HepG2 (cell line): ENCODE measurements around the gene SLC44A4. TPM values are rescaled to one million over a fixed set of nuclear protein-coding genes. Genes with fewer than 3 reads are reported as not detected.

Experiments used
- AKAP8 ChIP-seq: sonication (generic); formaldehyde crosslinking; IDR thresholded peaks from 2 replicates; pipeline ENCODE4 v1.5.1; 2020; ENCODE audit warnings: mild to moderate bottlenecking, missing genetic modification reagents
- ATM ChIP-seq: fragments of 450-650 bp; IDR thresholded peaks from 2 replicates; pipeline ENCODE4 v1.7.1; 2017; ENCODE audit warnings: mild to moderate bottlenecking, borderline replicate concordance
- ELF3 ChIP-seq: IDR thresholded peaks from 2 replicates; pipeline ENCODE4 v1.6.1; 2016; ENCODE audit warnings: missing genetic modification reagents, missing compliant biosample characterization
- GATAD1 ChIP-seq: IDR thresholded peaks from 2 replicates; pipeline ENCODE4 v1.6.1; 2016; ENCODE audit warnings: missing genetic modification reagents, missing compliant biosample characterization
- GATAD2A ChIP-seq: IDR thresholded peaks from 2 replicates; pipeline ENCODE4 v1.6.1; 2016
- HNF1B ChIP-seq: sonication (generic); formaldehyde crosslinking; IDR thresholded peaks from 2 replicates; pipeline ENCODE4 v1.5.1; 2020; ENCODE audit warnings: mild to moderate bottlenecking, moderate library complexity, missing genetic modification reagents
- KMT2A ChIP-seq: sonication (generic); formaldehyde crosslinking; IDR thresholded peaks from 2 replicates; pipeline ENCODE4 v1.4.0; 2020; ENCODE audit warnings: missing genetic modification reagents
- POLR2A ChIP-seq, 2 experiments: IDR thresholded peaks; 2 replicates each; pipeline ENCODE4 v1.6.1; 2011; ENCODE audit warnings: low read depth in 2 of 2, low read length in 2 of 2, mild to moderate bottlenecking in 1 of 2, moderate library complexity in 1 of 2; ENCODE audit not compliant: insufficient read depth in 1 of 2
- PPARG ChIP-seq: conservative IDR thresholded peaks from 2 replicates; pipeline ENCODE4 v1.6.1; 2016; ENCODE audit warnings: missing biosample characterization, missing genetic modification reagents
- SNAI1 ChIP-seq: sonication (generic); formaldehyde crosslinking; IDR thresholded peaks from 2 replicates; pipeline ENCODE4 v1.5.0; 2020; ENCODE audit warnings: mild to moderate bottlenecking, missing genetic modification reagents, borderline replicate concordance
- THAP11 ChIP-seq: IDR thresholded peaks from 2 replicates; pipeline ENCODE4 v1.6.1; 2016; ENCODE audit warnings: missing biosample characterization, missing genetic modification reagents
- YEATS4 ChIP-seq: sonication (generic); formaldehyde crosslinking; IDR thresholded peaks from 2 replicates; pipeline ENCODE4 v1.4.0; 2020; ENCODE audit warnings: missing genetic modification reagents, borderline replicate concordance
- ZNF12 ChIP-seq: sonication (generic); formaldehyde crosslinking; IDR thresholded peaks from 2 replicates; pipeline ENCODE4 v1.5.0; 2020; ENCODE audit warnings: missing genetic modification reagents
- ZNF326 ChIP-seq: sonication (generic); formaldehyde crosslinking; IDR thresholded peaks from 2 replicates; pipeline ENCODE4 v1.4.0; 2020; ENCODE audit warnings: missing genetic modification reagents, borderline replicate concordance
- ZNF720 ChIP-seq: sonication (generic); formaldehyde crosslinking; IDR thresholded peaks from 2 replicates; pipeline ENCODE4 v1.4.0; 2020; ENCODE audit warnings: missing genetic modification reagents
- ZNF746 ChIP-seq: sonication (generic); formaldehyde crosslinking; IDR thresholded peaks from 2 replicates; pipeline ENCODE4 v1.8.0; 2022; ENCODE audit warnings: mild to moderate bottlenecking, missing genetic modification reagents
- ZNF775 ChIP-seq: sonication (generic); formaldehyde crosslinking; IDR thresholded peaks from 2 replicates; pipeline ENCODE4 v1.4.0; 2020; ENCODE audit warnings: missing genetic modification reagents, mild to moderate bottlenecking, moderate library complexity, borderline replicate concordance
- polyA plus RNA-seq, 8 experiments: library from polyadenylated mRNA; depleted of rRNA in 3 of 8; stranded (reverse) in 7 of 8; unstranded in 1 of 8; fragments of >200 nt; fragmentation: Illumina TruSeq in 4 of 8; extraction: Trizol in 4 of 8; gene quantifications; 2 replicates each; pipeline versions ENCODE4 v1.2.1 to v1.2.3, GENCODE V29; 2011 to 2016; ENCODE audit warnings: low read depth in 4 of 8, missing spikeins in 1 of 8, mixed read lengths in 1 of 8; ENCODE audit not compliant: insufficient read depth in 1 of 8
- total RNA-seq, 5 experiments: library from RNA; depleted of rRNA; stranded (reverse); fragments of >200 nt; fragmentation: Illumina TruSeq; extraction: Trizol; gene quantifications; 2 replicates each; pipeline ENCODE4 v1.2.3, GENCODE V29; 2016; ENCODE audit warnings: low read depth in 1 of 5
- TF ChIP-seq, protein P1 (sequence below): sonication (generic); formaldehyde crosslinking; IDR thresholded peaks from 2 replicates; pipeline ENCODE4 v1.5.1; 2020; ENCODE audit warnings: mild to moderate bottlenecking, missing genetic modification reagents, borderline replicate concordance
- TF ChIP-seq, protein P2 (sequence below): sonication (generic); formaldehyde crosslinking; IDR thresholded peaks from 2 replicates; pipeline ENCODE4 v1.5.0; 2020; ENCODE audit warnings: missing genetic modification reagents
- TF ChIP-seq, protein P3 (sequence below): IDR thresholded peaks from 2 replicates; pipeline ENCODE4 v1.6.1; 2016; ENCODE audit warnings: low read depth, missing genetic modification reagents, missing compliant biosample characterization

The SLC44A4 gene
- total and polyA plus RNA-seq, 2 of the 13 experiments (the other 11 are each of a cell fraction or from before 2014, with no cell fraction given): 3.5 to 5.9 TPM

GRCh38 chr6:31896493-31896855 is 17.7 kb upstream of the SLC44A4 start (continued):
- no peak for TF ChIP-seq HNF1B (CRISPR knock-in tag)
- no peak for TF ChIP-seq THAP11 (CRISPR knock-in tag)
- no peak for TF ChIP-seq ATM
- no peak for TF ChIP-seq ZNF746 (CRISPR knock-in tag)
- no peak for TF ChIP-seq ZNF775 (CRISPR knock-in tag)
- TF ChIP-seq, protein P1, sequence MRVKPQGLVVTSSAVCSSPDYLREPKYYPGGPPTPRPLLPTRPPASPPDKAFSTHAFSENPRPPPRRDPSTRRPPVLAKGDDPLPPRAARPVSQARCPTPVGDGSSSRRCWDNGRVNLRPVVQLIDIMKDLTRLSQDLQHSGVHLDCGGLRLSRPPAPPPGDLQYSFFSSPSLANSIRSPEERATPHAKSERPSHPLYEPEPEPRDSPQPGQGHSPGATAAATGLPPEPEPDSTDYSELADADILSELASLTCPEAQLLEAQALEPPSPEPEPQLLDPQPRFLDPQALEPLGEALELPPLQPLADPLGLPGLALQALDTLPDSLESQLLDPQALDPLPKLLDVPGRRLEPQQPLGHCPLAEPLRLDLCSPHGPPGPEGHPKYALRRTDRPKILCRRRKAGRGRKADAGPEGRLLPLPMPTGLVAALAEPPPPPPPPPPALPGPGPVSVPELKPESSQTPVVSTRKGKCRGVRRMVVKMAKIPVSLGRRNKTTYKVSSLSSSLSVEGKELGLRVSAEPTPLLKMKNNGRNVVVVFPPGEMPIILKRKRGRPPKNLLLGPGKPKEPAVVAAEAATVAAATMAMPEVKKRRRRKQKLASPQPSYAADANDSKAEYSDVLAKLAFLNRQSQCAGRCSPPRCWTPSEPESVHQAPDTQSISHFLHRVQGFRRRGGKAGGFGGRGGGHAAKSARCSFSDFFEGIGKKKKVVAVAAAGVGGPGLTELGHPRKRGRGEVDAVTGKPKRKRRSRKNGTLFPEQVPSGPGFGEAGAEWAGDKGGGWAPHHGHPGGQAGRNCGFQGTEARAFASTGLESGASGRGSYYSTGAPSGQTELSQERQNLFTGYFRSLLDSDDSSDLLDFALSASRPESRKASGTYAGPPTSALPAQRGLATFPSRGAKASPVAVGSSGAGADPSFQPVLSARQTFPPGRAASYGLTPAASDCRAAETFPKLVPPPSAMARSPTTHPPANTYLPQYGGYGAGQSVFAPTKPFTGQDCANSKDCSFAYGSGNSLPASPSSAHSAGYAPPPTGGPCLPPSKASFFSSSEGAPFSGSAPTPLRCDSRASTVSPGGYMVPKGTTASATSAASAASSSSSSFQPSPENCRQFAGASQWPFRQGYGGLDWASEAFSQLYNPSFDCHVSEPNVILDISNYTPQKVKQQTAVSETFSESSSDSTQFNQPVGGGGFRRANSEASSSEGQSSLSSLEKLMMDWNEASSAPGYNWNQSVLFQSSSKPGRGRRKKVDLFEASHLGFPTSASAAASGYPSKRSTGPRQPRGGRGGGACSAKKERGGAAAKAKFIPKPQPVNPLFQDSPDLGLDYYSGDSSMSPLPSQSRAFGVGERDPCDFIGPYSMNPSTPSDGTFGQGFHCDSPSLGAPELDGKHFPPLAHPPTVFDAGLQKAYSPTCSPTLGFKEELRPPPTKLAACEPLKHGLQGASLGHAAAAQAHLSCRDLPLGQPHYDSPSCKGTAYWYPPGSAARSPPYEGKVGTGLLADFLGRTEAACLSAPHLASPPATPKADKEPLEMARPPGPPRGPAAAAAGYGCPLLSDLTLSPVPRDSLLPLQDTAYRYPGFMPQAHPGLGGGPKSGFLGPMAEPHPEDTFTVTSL (CRISPR knock-in tag): no peak
- TF ChIP-seq ZNF12: no peak
- TF ChIP-seq GATAD2A: no peak
- TF ChIP-seq, protein P2, sequence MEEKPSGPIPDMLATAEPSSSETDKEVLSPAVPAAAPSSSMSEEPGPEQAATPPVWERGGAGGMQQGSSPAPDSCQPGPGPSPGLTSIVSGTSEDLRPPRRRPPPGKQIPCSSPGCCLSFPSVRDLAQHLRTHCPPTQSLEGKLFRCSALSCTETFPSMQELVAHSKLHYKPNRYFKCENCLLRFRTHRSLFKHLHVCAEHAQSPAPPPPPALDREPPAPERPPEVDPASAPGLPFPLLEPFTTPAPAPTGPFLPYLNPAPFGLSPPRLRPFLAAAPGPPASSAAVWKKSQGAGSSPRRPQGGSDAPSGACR (CRISPR knock-in tag): no peak
- TF ChIP-seq YEATS4: no peak
- TF ChIP-seq ZNF326 (CRISPR knock-in tag): no peak
- no peak for TF ChIP-seq GATAD1 (CRISPR knock-in tag)
- no peak for TF ChIP-seq ZNF720
- TF ChIP-seq ELF3 (CRISPR knock-in tag): no peak
- no peak for TF ChIP-seq AKAP8
- TF ChIP-seq PPARG (CRISPR knock-in tag): no peak
- TF ChIP-seq POLR2A (IDR thresholded peaks at IDR 0.05; ENCODE audit: insufficient read depth in 1 of 2, low read depth in 2 of 2, low read length in 2 of 2): no peak
- peak; percentile 48; the same call in 1 of the 2 replicates for TF ChIP-seq KMT2A (CRISPR knock-in tag)
- TF ChIP-seq, protein P3, sequence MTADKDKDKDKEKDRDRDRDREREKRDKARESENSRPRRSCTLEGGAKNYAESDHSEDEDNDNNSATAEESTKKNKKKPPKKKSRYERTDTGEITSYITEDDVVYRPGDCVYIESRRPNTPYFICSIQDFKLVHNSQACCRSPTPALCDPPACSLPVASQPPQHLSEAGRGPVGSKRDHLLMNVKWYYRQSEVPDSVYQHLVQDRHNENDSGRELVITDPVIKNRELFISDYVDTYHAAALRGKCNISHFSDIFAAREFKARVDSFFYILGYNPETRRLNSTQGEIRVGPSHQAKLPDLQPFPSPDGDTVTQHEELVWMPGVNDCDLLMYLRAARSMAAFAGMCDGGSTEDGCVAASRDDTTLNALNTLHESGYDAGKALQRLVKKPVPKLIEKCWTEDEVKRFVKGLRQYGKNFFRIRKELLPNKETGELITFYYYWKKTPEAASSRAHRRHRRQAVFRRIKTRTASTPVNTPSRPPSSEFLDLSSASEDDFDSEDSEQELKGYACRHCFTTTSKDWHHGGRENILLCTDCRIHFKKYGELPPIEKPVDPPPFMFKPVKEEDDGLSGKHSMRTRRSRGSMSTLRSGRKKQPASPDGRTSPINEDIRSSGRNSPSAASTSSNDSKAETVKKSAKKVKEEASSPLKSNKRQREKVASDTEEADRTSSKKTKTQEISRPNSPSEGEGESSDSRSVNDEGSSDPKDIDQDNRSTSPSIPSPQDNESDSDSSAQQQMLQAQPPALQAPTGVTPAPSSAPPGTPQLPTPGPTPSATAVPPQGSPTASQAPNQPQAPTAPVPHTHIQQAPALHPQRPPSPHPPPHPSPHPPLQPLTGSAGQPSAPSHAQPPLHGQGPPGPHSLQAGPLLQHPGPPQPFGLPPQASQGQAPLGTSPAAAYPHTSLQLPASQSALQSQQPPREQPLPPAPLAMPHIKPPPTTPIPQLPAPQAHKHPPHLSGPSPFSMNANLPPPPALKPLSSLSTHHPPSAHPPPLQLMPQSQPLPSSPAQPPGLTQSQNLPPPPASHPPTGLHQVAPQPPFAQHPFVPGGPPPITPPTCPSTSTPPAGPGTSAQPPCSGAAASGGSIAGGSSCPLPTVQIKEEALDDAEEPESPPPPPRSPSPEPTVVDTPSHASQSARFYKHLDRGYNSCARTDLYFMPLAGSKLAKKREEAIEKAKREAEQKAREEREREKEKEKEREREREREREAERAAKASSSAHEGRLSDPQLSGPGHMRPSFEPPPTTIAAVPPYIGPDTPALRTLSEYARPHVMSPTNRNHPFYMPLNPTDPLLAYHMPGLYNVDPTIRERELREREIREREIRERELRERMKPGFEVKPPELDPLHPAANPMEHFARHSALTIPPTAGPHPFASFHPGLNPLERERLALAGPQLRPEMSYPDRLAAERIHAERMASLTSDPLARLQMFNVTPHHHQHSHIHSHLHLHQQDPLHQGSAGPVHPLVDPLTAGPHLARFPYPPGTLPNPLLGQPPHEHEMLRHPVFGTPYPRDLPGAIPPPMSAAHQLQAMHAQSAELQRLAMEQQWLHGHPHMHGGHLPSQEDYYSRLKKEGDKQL (CRISPR knock-in tag): no peak
- TF ChIP-seq SNAI1 (CRISPR knock-in tag): no peak
